Thyroid gland (tissue), 4 donors: ENCODE measurements around the gene N4BP2.

ENCODE experiments used
- CTCF ChIP-seq, 6 experiments: fragments of 200-600 bp in 3 of 6; fragments of 450-650 bp in 3 of 6; sonication (generic) in 3 of 6; IDR thresholded peaks; one replicate each; pipeline ENCODE4 v1.5.1; 2016 to 2019; ENCODE audit warnings: antibody characterized with exemption in 6 of 6, mild to moderate bottlenecking in 2 of 6, inconsistent platforms in 1 of 6, moderate library complexity in 1 of 6
- POLR2A ChIP-seq, 2 donors: fragments of 450-650 bp; IDR thresholded peaks; one replicate each; pipeline ENCODE4 v1.6.1; 2017; ENCODE audit warnings: antibody characterized with exemption in 2 of 2, mild to moderate bottlenecking in 2 of 2, moderate library complexity in 1 of 2

- peak; percentile 71 to 91 (median 79) for TF ChIP-seq CTCF (IDR thresholded peaks at IDR 0.05)
- TF ChIP-seq POLR2A (IDR thresholded peaks at IDR 0.05), result no peak
Measured at GRCh38 chr4:40149960-40150385, 93.3 kb downstream of the N4BP2 start.
